GM10248 (cell line): ENCODE data around the gene FAM133A.

ENCODE experiments used
- CTCF ChIA-PET: fragments of 300-600 bp; sonication (Branson Sonifier 250); formaldehyde crosslinking; extraction: SDS; loops from one replicate; lab custom pipeline; 2021; ENCODE audit warnings: antibody characterized with exemption; lab: Yijun Ruan, JAX
- POLR2A ChIA-PET: fragments of 350-650 bp; sonication (Branson Sonifier 250); formaldehyde crosslinking; extraction: SDS; loops from one replicate; lab custom pipeline; 2020; ENCODE audit warnings: antibody characterized with exemption; lab: Yijun Ruan, JAX
- DNase-seq: peaks from one replicate; pipeline ENCODE4 v3.0.0; 2012; ENCODE audit errors: extremely low spot score
- CTCF ChIP-seq: IDR thresholded peaks from 2 replicates; pipeline ENCODE4 v1.5.1; 2012; ENCODE audit warnings: mild to moderate bottlenecking, low read depth; ENCODE audit errors: extremely low read depth, missing control alignments, control extremely low read depth

The FAM133A gene

DNA sequence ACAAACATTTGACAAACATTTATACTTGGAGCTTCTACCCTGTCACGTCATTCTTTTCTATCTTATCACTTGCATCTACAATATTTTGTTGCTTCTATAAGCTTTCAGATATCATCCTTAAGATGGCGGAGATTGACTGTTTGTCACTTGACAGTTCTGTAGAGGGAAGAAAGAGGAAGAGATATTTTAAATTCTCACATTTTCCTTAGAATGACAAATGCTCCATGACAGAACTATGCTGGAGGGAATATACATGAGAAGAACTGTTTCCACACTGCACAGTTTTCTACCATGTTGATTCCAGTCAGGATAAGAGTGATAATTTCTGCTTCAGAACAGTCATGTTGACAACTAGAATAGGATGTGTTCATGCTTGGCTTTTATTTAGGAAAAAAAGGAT, 29.7 kb downstream of the FAM133A start:
- POLR2A ChIA-PET = no interaction called here
- no peak for TF ChIP-seq CTCF
- DNase-seq = no peak
- CTCF ChIA-PET = no interaction called here

GRCh38 chrX:93711076-93711475, 37.1 kb downstream of the FAM133A start:
- ChIA-PET CTCF (no interaction called here), POLR2A (no interaction called here)
- TF ChIP-seq CTCF = no peak
- DNase-seq = no peak

DNA sequence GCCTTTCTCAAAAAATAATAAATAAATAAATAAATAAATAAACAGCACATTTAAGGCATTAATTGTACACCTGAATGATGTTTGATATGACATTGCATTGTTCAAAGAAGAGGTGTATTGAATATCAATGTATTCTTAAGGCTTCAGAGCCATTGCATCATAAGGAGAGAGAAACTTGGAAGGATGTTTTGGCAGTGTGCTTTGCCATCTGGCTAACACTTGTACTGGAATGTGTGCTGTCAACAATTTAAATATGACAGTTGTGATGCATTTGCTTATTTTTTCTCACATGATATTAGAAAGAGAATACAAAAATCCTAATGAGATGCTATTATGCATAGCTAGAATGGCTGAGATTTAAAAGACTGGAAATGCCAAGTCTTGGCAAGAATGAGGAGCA, 67.8 kb downstream of the FAM133A start:
- no peak for TF ChIP-seq CTCF
- DNase-seq = no peak
- CTCF ChIA-PET = no interaction called here
- POLR2A ChIA-PET = no interaction called here

DNA sequence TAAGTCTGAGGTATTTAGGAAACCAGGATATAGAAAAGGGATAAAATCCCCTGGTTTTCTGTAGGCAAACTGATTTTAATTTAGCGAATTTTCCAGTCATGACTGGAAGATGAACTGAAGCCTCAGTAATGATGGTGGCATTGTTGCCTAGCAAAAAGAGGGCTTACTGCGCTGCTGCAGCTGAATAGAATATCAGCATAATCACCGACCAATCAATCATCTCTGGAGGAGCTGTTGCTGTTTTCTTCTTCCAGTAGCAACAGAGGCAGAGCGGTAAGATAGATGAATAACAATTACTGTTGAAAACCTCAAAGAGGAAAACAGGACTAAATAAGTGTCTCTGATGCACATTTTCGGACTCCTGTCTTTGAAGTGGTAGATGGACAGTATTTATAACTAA, 86.2 kb downstream of the FAM133A start:
- DNase-seq = no peak
- no peak for TF ChIP-seq CTCF
- ChIA-PET CTCF (no interaction called here), POLR2A (no interaction called here)
